Pancreas (tissue), 10 donors: ENCODE measurements around the gene GATD1. TPM values are rescaled to one million over a fixed set of nuclear protein-coding genes. Genes with fewer than 3 reads are reported as not detected.

Source experiments
- ATAC-seq, 4 donors: fragments of 200-7000 bp; cut with Tn5 transposase; one replicate each; pipeline versions ENCODE4 v1.8.0 to v1.9.1; 2020; ENCODE audit warnings: mild to moderate bottlenecking in 4 of 4, moderate library complexity in 4 of 4
- DNase-seq, 6 donors: peaks; one replicate each; pipeline ENCODE4 v3.0.0-alpha.2; 2020
- FAIRE-seq: peaks from 2 replicates; lab custom pipeline; 2012; peaks lifted over from hg19 to GRCh38; lab: Jason Lieb, UNC
- H3K27ac ChIP-seq, 4 donors: fragments of 200-600 bp; sonication (generic); 1 replicate in 3 of 4; 2 replicates in 1 of 4; pipeline versions ENCODE4 v1.5.0 to v1.8.0; 2020
- H3K27me3 ChIP-seq, 4 donors: fragments of 200-600 bp; one replicate each; pipeline ENCODE4 v1.8.0; 2021
- H3K36me3 ChIP-seq, 3 donors: fragments of 200-600 bp; sonication (generic) in 1 of 3; one replicate each; pipeline versions ENCODE4 v1.5.0 to v1.8.0; 2020 to 2021
- H3K4me1 ChIP-seq, 3 donors: fragments of 200-600 bp; one replicate each; pipeline ENCODE4 v1.8.0; 2021
- H3K4me3 ChIP-seq, 4 donors: fragments of 200-600 bp; sonication (generic) in 2 of 4; one replicate each; pipeline versions ENCODE4 v1.5.0 to v1.8.0; 2020 to 2021
- H3K9me3 ChIP-seq, 4 donors: fragments of 200-600 bp; one replicate each; pipeline ENCODE4 v1.8.0; 2021
- CTCF ChIP-seq, 4 donors: fragments of 200-600 bp; sonication (generic) in 3 of 4; IDR thresholded peaks; one replicate each; pipeline versions ENCODE4 v1.5.0 to v1.8.0; 2021; ENCODE audit warnings: antibody characterized with exemption in 4 of 4
- WGBS, 2 donors: extraction: QIAGEN DNeasy Blood & Tissue Kit; methylation state at CpG; one replicate each; pipeline ENCODE4 v1.1.7; 2013; 5-methylcytosine and 5-hydroxymethylcytosine counted together
- intact Hi-C, 3 donors: fragments of 100-400 bp; cut with DNase I; formaldehyde crosslinking; loops; one replicate each; pipeline versions ENCODE4 v1.11.1 to v1.14.2; 2022
- polyA plus RNA-seq, 2 donors: library from polyadenylated mRNA; stranded (reverse); fragments of 200-250 nt; gene quantifications; one replicate each; pipeline ENCODE4 v1.2.3, GENCODE V29; 2013
- total RNA-seq, 6 donors: library from RNA; stranded (reverse); fragmentation: NEBNext Ultra II Directional in 4 of 6; extraction: Animal tissue kit (Norgen Biotek cat#: 25700) in 4 of 6; gene quantifications; one replicate each; pipeline versions ENCODE4 v1.2.1 to v1.2.4, GENCODE V29; 2021 to 2023
- donor health status: healthy with polysubstance abuse.
- donor health status: DM: no; HTN: no; CAD: no; lungs with moderate emphysema.
- donor health status: DM: no; HTN: no; CAD: no.
- donor health status: control.
- donor health status: control.
- donor health status: Bipolar disorder and iron deficiency.
- donor health status: DM: yes; HTN: yes; CAD: no.
- donor health status: DM: no; HTN: no; CAD: no.
- donor health status: DM: no; HTN: no; CAD: no.
- donor health status: DM: yes; HTN: yes; CAD: no.

The GATD1 gene
- total and polyA plus RNA-seq, 8 donors, result 13.6 to 43.2 (median 21.5) TPM

GRCh38 chr11:767238-767637, 10.0 kb downstream of the GATD1 start:
- FAIRE-seq, result no peak
- TF ChIP-seq CTCF (IDR thresholded peaks at IDR 0.05), result no peak
- peaks cover 0 to 37% (median 8%) of the 10 kb centered on the region in 3 donors for H3K36me3 ChIP-seq

GRCh38 chr11:766936-767210, 10.4 kb downstream of the GATD1 start:
- H3K4me3 ChIP-seq, result no peak overlapping the region
- H3K36me3 ChIP-seq, result peaks cover 0 to 33% (median 8%) of the 10 kb centered on the region in 3 donors
- no peak overlapping the region for H3K27ac ChIP-seq
- no peaks in the 10 kb centered on the region for H3K9me3 ChIP-seq
- no peaks in the 10 kb centered on the region for H3K27me3 ChIP-seq
- no peak for TF ChIP-seq CTCF (IDR thresholded peaks at IDR 0.05)
- ATAC-seq (no peak), FAIRE-seq (no peak), DNase-seq (no peak)
- H3K4me1 ChIP-seq, result no peaks in the 10 kb centered on the region
- 89 to 94% methylated on average over 2 of the region's 2 CpGs for WGBS, 2 donors
- intact Hi-C loops, result no loop called here

More at GRCh38 chr11:767238-767637, 10.0 kb downstream of the GATD1 start:
- DNase-seq, result peak in 1 of 6 donors; percentile 58
- intact Hi-C loops, result no loop called here
- no peak overlapping the region for H3K4me3 ChIP-seq
- H3K4me1 ChIP-seq, result no peaks in the 10 kb centered on the region
- 95 to 96% methylated on average over 11 of the region's 11 CpGs for WGBS, 2 donors
- ATAC-seq, result no peak
- no peaks in the 10 kb centered on the region for H3K27me3 ChIP-seq
- H3K27ac ChIP-seq, result no peak overlapping the region
- no peaks in the 10 kb centered on the region for H3K9me3 ChIP-seq

- WGBS, 2 donors, result 84 to 88% methylated on average over 11 of the region's 11 CpGs
- no peak for ATAC-seq
Measured at GRCh38 chr11:766106-766935, 11.0 kb downstream of the GATD1 start.

GRCh38 chr11:765802-766091, 11.5 kb downstream of the GATD1 start:
- H3K36me3 ChIP-seq, result peaks cover under 1 to 24% (median 15%) of the 10 kb centered on the region in 3 donors

More at GRCh38 chr11:766106-766935, 11.0 kb downstream of the GATD1 start:
- no peaks in the 10 kb centered on the region for H3K9me3 ChIP-seq
- no peak for TF ChIP-seq CTCF (IDR thresholded peaks at IDR 0.05)
- no peak overlapping the region for H3K27ac ChIP-seq
- H3K36me3 ChIP-seq, result peaks cover 0 to 27% (median 12%) of the 10 kb centered on the region in 3 donors
- intact Hi-C loops, result no loop called here
- FAIRE-seq, result no peak
- no peak overlapping the region for H3K4me3 ChIP-seq
- DNase-seq, result peak in 1 of 6 donors; percentile 57
- no peaks in the 10 kb centered on the region for H3K27me3 ChIP-seq
- no peaks in the 10 kb centered on the region for H3K4me1 ChIP-seq

More at GRCh38 chr11:765802-766091, 11.5 kb downstream of the GATD1 start:
- H3K27ac ChIP-seq, result no peak overlapping the region
- intact Hi-C loops, result no loop called here
- 94 to 95% methylated on average over 8 of the region's 8 CpGs for WGBS, 2 donors
- no peak for FAIRE-seq
- H3K4me3 ChIP-seq, result no peak overlapping the region
- H3K4me1 ChIP-seq, result no peaks in the 10 kb centered on the region
- no peak for ATAC-seq
- no peak for TF ChIP-seq CTCF (IDR thresholded peaks at IDR 0.05)
- H3K9me3 ChIP-seq, result no peaks in the 10 kb centered on the region
- no peaks in the 10 kb centered on the region for H3K27me3 ChIP-seq
- DNase-seq, result no peak
